ENCODE results near the gene CABLES1.

Gene CABLES1

DNA sequence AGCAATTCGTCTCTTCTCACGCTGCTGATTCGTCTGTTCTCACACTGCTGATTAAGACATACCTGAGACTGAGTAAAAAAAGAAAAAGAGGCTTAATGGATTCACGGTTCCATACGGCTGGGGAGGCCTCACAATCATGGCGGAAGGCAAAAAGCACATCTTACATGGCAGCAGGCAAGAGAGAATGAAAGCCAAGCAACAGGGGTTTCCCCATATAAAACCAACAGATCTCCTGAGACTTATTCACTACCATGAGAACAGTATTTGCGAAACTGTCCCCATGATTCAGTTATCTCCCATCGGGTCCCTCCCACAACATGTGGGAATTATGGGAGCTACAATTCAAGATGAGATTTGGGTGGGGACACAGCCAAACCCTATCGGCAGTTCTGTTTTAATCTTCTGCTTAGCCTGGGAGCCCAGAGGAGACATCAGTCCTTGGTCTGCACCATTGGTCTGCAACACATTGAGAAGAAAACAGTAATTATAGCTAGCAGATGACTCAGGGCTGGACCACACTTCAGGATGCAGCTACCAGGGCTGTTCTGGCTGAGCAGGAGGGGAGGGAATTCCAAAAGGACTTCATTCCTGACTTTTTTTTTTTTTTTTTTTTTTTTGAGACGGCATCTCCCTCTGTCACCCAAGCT is 69.4 kb downstream of the CABLES1 start:
- no peak for DNase-seq (ENCODE audit: low spot score)
- CTCF ChIA-PET = interaction anchor here (0.6 to 0.7 kb wide), 2 partner anchors 30 to 93 kb away, joined by 3 to 4 read pairs; no protein-coding TSS in a partner anchor
- TF ChIP-seq, protein P1, sequence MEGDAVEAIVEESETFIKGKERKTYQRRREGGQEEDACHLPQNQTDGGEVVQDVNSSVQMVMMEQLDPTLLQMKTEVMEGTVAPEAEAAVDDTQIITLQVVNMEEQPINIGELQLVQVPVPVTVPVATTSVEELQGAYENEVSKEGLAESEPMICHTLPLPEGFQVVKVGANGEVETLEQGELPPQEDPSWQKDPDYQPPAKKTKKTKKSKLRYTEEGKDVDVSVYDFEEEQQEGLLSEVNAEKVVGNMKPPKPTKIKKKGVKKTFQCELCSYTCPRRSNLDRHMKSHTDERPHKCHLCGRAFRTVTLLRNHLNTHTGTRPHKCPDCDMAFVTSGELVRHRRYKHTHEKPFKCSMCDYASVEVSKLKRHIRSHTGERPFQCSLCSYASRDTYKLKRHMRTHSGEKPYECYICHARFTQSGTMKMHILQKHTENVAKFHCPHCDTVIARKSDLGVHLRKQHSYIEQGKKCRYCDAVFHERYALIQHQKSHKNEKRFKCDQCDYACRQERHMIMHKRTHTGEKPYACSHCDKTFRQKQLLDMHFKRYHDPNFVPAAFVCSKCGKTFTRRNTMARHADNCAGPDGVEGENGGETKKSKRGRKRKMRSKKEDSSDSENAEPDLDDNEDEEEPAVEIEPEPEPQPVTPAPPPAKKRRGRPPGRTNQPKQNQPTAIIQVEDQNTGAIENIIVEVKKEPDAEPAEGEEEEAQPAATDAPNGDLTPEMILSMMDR (conservative IDR thresholded peaks at IDR 0.05; ENCODE audit: low read depth) = no peak
- POLR2A ChIA-PET (ENCODE audit: low non-redundant PET) = no interaction called here
- H3K27ac ChIP-seq = no peak overlapping the region

DNA sequence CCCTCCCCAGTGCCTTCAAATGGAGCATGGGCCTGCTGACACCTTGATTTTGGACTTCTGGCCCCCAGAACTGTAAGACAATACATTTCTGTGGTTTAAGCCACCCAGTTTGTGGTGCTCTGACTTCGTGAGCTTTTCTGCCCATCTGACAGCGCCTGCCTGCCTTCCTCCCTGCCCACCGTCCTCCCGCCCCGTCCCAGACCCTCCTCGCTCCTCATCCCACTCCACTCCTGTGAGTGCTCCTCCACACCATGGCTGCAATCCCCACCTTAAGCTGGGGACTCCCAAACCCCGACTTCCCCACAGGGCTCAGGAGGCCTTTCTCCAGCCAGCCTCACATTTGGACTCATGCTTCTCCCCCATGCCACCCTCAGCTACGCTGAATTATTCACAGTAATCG is 70.7 kb downstream of the CABLES1 start:
- H3K27ac ChIP-seq = no peak overlapping the region
- DNase-seq (ENCODE audit: low spot score) = no peak
- POLR2A ChIA-PET (ENCODE audit: low non-redundant PET) = no interaction called here
- TF ChIP-seq, protein P1 (conservative IDR thresholded peaks at IDR 0.05; ENCODE audit: low read depth) = no peak
- CTCF ChIA-PET = no interaction called here

DNA sequence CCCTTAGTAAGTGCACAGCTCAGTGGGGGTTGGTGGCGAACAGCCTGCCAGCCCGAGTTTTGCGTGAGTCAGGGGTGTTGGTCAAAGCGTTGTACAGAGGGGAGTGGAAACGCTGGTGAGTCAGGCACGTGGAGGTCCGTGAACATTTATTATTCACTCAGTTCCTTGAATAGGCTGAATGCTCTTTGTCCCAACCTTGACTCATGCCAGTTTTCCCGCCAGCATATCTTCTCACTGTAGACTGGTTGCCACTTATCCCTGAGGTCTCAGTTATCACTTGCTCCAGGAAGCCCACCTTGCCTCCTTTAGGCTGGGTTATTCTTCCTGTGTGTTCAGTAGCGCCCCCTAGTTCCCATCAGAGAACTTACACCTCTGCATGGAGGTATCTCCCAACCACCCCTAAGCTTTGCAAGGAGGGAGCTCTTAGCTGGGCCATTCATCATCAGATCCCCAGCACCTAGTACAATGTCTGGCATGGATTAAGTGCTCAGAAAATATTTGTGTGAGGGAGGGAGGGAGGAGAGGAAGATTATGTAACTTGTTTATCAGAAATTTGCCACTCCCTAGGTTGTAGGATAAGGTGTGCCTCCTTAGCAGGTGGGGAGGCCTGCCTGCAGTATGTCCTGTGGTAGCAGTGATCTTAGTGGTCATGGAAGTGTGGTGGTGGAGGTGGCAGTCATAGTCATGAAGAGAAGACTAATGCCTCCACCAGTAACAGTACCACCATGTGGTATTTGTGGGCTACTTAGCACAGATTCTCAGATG is 72.1 kb downstream of the CABLES1 start:
- CTCF ChIA-PET = interaction anchor here (0.6 kb wide), 1 partner anchor 124 kb away, joined by 3 read pairs; no protein-coding TSS in a partner anchor
- POLR2A ChIA-PET (ENCODE audit: low non-redundant PET) = no interaction called here

DNA sequence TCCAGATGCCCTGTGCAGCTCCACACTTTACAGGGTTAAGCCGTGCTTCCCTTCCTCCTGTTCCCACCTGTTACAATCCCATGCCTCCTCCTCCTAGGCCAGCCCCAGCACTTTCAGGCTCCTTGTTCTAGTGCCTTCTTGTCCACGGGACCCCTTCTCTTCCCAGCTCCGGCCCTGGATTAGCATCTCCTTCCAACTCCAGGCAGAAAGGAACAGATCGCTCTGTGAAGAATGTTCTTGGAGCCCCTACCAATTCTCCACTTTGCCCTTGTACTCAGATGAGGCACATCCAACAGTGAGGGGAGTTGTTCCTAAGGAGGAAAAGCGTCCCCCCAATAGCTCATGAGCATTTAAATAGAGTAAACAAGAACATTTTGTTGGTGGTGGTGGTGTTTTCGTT is 72.7 kb downstream of the CABLES1 start:
- TF ChIP-seq, protein P1 (conservative IDR thresholded peaks at IDR 0.05; ENCODE audit: low read depth) = no peak
- ChIA-PET CTCF (interaction anchor here (0.6 kb wide), 1 partner anchor 123 kb away, joined by 3 read pairs; no protein-coding TSS in a partner anchor), POLR2A (ENCODE audit: low non-redundant PET) (no interaction called here)
- no peak overlapping the region for H3K27ac ChIP-seq
- DNase-seq (ENCODE audit: low spot score) = no peak

More for the DNA sequence above, 72.1 kb downstream of the CABLES1 start:
- DNase-seq (ENCODE audit: low spot score) = no peak
- H3K27ac ChIP-seq = no peak overlapping the region
- TF ChIP-seq, protein P1 (conservative IDR thresholded peaks at IDR 0.05; ENCODE audit: low read depth) = no peak

DNA sequence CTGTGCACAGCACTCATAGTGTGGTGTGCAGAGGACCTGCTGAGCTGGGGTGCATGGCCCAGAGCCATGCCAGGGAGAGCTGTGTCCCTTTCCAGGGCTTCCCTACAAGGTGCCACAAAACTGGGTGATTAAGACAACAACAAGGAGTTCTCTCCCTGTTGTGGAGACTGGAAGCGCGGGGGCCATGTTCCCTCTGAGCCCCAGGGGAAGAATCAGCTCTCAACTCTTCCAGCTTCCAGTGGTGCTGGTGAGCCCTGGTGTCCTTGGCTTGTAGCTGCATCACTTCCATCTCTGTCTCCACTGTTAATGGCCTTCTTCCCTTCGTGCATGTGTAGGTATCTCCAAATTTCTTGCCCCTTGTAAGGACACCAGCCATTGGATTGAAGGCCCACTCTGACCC is 73.3 kb downstream of the CABLES1 start:
- POLR2A ChIA-PET (ENCODE audit: low non-redundant PET) = no interaction called here
- no peak overlapping the region for H3K27ac ChIP-seq
- CTCF ChIA-PET = no interaction called here
- TF ChIP-seq, protein P1 (conservative IDR thresholded peaks at IDR 0.05; ENCODE audit: low read depth) = no peak
- no peak for DNase-seq (ENCODE audit: low spot score)

DNA sequence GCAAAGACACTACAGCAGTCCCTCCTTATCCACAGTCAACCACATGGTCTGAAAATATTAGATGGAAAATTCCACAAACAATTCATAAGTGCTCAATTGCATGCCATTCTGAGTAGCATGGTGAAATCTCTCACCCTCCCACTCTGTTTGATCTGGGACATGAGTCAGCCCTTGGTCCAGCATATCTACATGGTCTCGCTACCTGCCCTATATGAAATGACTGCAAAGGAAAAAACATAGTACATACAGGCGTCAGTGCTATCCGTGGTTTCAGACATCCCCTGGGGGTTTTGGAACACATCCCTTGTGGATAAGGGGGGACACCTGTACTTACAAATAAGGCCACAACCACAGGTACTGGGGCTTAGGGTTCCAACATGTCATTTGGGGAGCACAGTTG is 73.7 kb downstream of the CABLES1 start:
- CTCF ChIA-PET = interaction anchor here (0.6 kb wide), 1 partner anchor 60 kb away, joined by 4 read pairs; no protein-coding TSS in a partner anchor

More for the DNA sequence above, 73.7 kb downstream of the CABLES1 start:
- no peak for DNase-seq (ENCODE audit: low spot score)
- TF ChIP-seq, protein P1 (conservative IDR thresholded peaks at IDR 0.05; ENCODE audit: low read depth) = no peak
- H3K27ac ChIP-seq = no peak overlapping the region
- POLR2A ChIA-PET (ENCODE audit: low non-redundant PET) = no interaction called here
